H1 (cell line): ENCODE measurements around the gene NSUN7. TPM values are rescaled to one million over a fixed set of nuclear protein-coding genes. Genes with fewer than 3 reads are reported as not detected.

Experiments
- CTCF ChIA-PET: fragments of 300-600 bp; sonication (Branson Sonifier 250); formaldehyde crosslinking; loops from one replicate; lab custom pipeline; 2021; ENCODE audit not compliant: partially characterized antibody; lab: Charles Lee
- POLR2A ChIA-PET: fragments of 300-600 bp; sonication (Branson Sonifier 250); formaldehyde crosslinking; loops from one replicate; lab custom pipeline; 2021; ENCODE audit warnings: inconsistent platforms; ENCODE audit not compliant: partially characterized antibody; lab: Charles Lee
- DNase-seq, 2 experiments: peaks; one replicate each; pipeline versions ENCODE4 v3.0.0 to v3.0.0-alpha.2; 2010 to 2022; ENCODE audit warnings: low spot score in 2 of 2, low read depth in 1 of 2, mixed read lengths in 1 of 2
- FAIRE-seq: peaks from 2 replicates; lab custom pipeline; 2011; peaks lifted over from hg19 to GRCh38; lab: Jason Lieb, UNC
- H2AFZ ChIP-seq: 2 replicates; pipeline ENCODE4 v1.8.1; 2012; ENCODE audit warnings: low read length, inconsistent platforms
- H2AK5ac ChIP-seq: 2 replicates; pipeline ENCODE4 v1.6.1; 2013; ENCODE audit warnings: low read depth, low read length
- H2BK120ac ChIP-seq: replicated peaks from 2 replicates; pipeline ENCODE3; 2013; ENCODE audit warnings: low read depth, low read length, inconsistent platforms
- H2BK12ac ChIP-seq: 2 replicates; pipeline ENCODE4 v1.6.1; 2013; ENCODE audit warnings: low read depth, low read length
- H2BK15ac ChIP-seq: 2 replicates; pipeline ENCODE4 v1.6.1; 2013; ENCODE audit warnings: low read length
- H2BK20ac ChIP-seq: 2 replicates; pipeline ENCODE4 v1.6.1; 2013; ENCODE audit warnings: low read length
- H2BK5ac ChIP-seq: 2 replicates; pipeline ENCODE4 v1.6.1; 2013; ENCODE audit warnings: low read depth, low read length
- H3K14ac ChIP-seq: 2 replicates; pipeline ENCODE4 v1.6.1; 2013; ENCODE audit warnings: inconsistent platforms; ENCODE audit not compliant: insufficient read length
- H3K18ac ChIP-seq: 2 replicates; pipeline ENCODE4 v1.6.1; 2013; ENCODE audit warnings: low read length; ENCODE audit errors: extremely low read depth
- H3K23ac ChIP-seq: 2 replicates; pipeline ENCODE4 v1.6.1; 2013; ENCODE audit warnings: inconsistent platforms; ENCODE audit not compliant: insufficient read length
- H3K23me2 ChIP-seq: 2 replicates; pipeline ENCODE4 v1.6.1; 2013; ENCODE audit warnings: low read depth, low read length
- H3K27ac ChIP-seq: 2 replicates; pipeline ENCODE4 v1.6.1; 2011; ENCODE audit warnings: low read depth, low read length, inconsistent platforms
- H3K27me3 ChIP-seq, 4 experiments: replicated peaks in 1 of 4; 1 replicate in 1 of 4; 2 replicates in 3 of 4; pipeline versions ENCODE4 v1.6.1 to v1.8.1; 2011 to 2013; ENCODE audit warnings: low read length in 3 of 4, mild to moderate bottlenecking in 3 of 4, inconsistent platforms in 2 of 4, mixed read lengths in 2 of 4, moderate library complexity in 1 of 4; ENCODE audit not compliant: control insufficient read depth in 3 of 4, insufficient read depth in 3 of 4; ENCODE audit errors: extremely low read depth in 1 of 4
- H3K36me3 ChIP-seq, 4 experiments: 2 replicates each; pipeline versions ENCODE4 v1.6.1 to v1.8.1; 2011 to 2013; ENCODE audit warnings: mild to moderate bottlenecking in 4 of 4, low read length in 3 of 4, moderate library complexity in 2 of 4, control low read depth in 1 of 4, inconsistent platforms in 1 of 4; ENCODE audit not compliant: insufficient read depth in 4 of 4, control insufficient read depth in 2 of 4
- H3K4ac ChIP-seq: replicated peaks from 2 replicates; pipeline ENCODE3; 2013; ENCODE audit warnings: low read length, low read depth, mixed read lengths, inconsistent platforms; ENCODE audit not compliant: insufficient read length
- H3K4me1 ChIP-seq, 4 experiments: replicated peaks in 1 of 4; 1 replicate in 1 of 4; 2 replicates in 3 of 4; pipeline versions ENCODE4 v1.6.1 to v1.8.1; 2011 to 2013; ENCODE audit warnings: low read length in 3 of 4, inconsistent platforms in 2 of 4, mixed read lengths in 1 of 4; ENCODE audit not compliant: insufficient read depth in 4 of 4, control insufficient read depth in 3 of 4
- H3K4me2 ChIP-seq, 2 experiments: 2 replicates each; pipeline versions ENCODE4 v1.6.1 to v1.8.1; 2011 to 2013; ENCODE audit warnings: low read depth in 2 of 2, low read length in 2 of 2, control low read depth in 1 of 2, inconsistent platforms in 1 of 2, mild to moderate bottlenecking in 1 of 2; ENCODE audit not compliant: insufficient read depth in 1 of 2
- H3K4me3 ChIP-seq, 4 experiments: fragments of 200-600, 300-600 bp in 1 of 4; sonication (generic), shearing (Covaris generic), sonication (Bioruptor Twin) in 1 of 4; 2 replicates each; pipeline versions ENCODE4 v1.5.1 to v1.8.1; 2011 to 2016; ENCODE audit warnings: low read length in 4 of 4, low read depth in 3 of 4, control low read depth in 2 of 4, inconsistent platforms in 2 of 4, mild to moderate bottlenecking in 2 of 4, mixed read lengths in 1 of 4, moderate library complexity in 1 of 4; ENCODE audit not compliant: insufficient read depth in 2 of 4; ENCODE audit errors: extremely low read depth in 1 of 4
- H3K56ac ChIP-seq: replicated peaks from 2 replicates; pipeline ENCODE3; 2013; ENCODE audit warnings: low read depth, mild to moderate bottlenecking, mixed read lengths, low read length, inconsistent platforms; ENCODE audit not compliant: insufficient read length
- H3K79me1 ChIP-seq: 2 replicates; pipeline ENCODE4 v1.6.1; 2013; ENCODE audit warnings: low read depth, low read length, control low read depth
- H3K79me2 ChIP-seq, 2 experiments: 2 replicates each; pipeline versions ENCODE4 v1.6.1 to v1.8.1; 2012 to 2013; ENCODE audit warnings: low read length in 2 of 2, mild to moderate bottlenecking in 2 of 2, inconsistent platforms in 1 of 2; ENCODE audit not compliant: insufficient read depth in 2 of 2, control insufficient read depth in 1 of 2
- H3K9ac ChIP-seq, 4 experiments: replicated peaks in 1 of 4; 1 replicate in 1 of 4; 2 replicates in 3 of 4; pipeline versions ENCODE4 v1.6.1 to v1.8.1; 2011 to 2013; ENCODE audit warnings: low read depth in 3 of 4, low read length in 3 of 4, control low read depth in 2 of 4, mild to moderate bottlenecking in 2 of 4, moderate library complexity in 2 of 4, inconsistent platforms in 1 of 4; ENCODE audit errors: extremely low read depth in 1 of 4
- H3K9me3 ChIP-seq, 2 experiments: 2 replicates each; pipeline versions ENCODE4 v1.6.1 to v1.8.1; 2012 to 2013; ENCODE audit warnings: mild to moderate bottlenecking in 2 of 2, moderate library complexity in 2 of 2, control low read depth in 1 of 2, inconsistent platforms in 1 of 2, low read depth in 1 of 2, low read length in 1 of 2, mixed read lengths in 1 of 2; ENCODE audit not compliant: insufficient read depth in 2 of 2
- H4K20me1 ChIP-seq, 2 experiments: replicated peaks in 1 of 2; 2 replicates each; pipeline versions ENCODE3 to v1.8.1; 2011 to 2013; ENCODE audit warnings: inconsistent platforms in 2 of 2, low read length in 2 of 2, mild to moderate bottlenecking in 1 of 2; ENCODE audit not compliant: insufficient read depth in 2 of 2, control insufficient read depth in 1 of 2
- H4K5ac ChIP-seq: 2 replicates; pipeline ENCODE4 v1.6.1; 2013; ENCODE audit warnings: low read length, low read depth, mixed read lengths, inconsistent platforms; ENCODE audit not compliant: insufficient read length
- H4K8ac ChIP-seq: 2 replicates; pipeline ENCODE4 v1.8.0; 2013; ENCODE audit warnings: mild to moderate bottlenecking, moderate library complexity, low read length, inconsistent platforms; ENCODE audit not compliant: insufficient read depth; ENCODE audit errors: extremely low read depth
- H4K91ac ChIP-seq: replicated peaks from 2 replicates; pipeline ENCODE3; 2013; ENCODE audit warnings: low read length, mixed read lengths, inconsistent platforms; ENCODE audit not compliant: insufficient read length
- BRCA1 ChIP-seq: IDR thresholded peaks from 2 replicates; pipeline ENCODE4 v1.6.1; 2012; ENCODE audit warnings: low read depth, low read length, improper control_type of control experiment
- CBX5 ChIP-seq: fragments of 300-800, 300-1000 bp; sonication (generic); IDR thresholded peaks from 2 replicates; pipeline ENCODE4 v1.7.1; 2016; ENCODE audit warnings: antibody characterized with exemption, low read length, low read depth
- EZH2 ChIP-seq: fragments of 200-600 bp; sonication (generic); IDR thresholded peaks from 2 replicates; pipeline ENCODE4 v1.7.1; 2012; ENCODE audit warnings: low read depth, mild to moderate bottlenecking, moderate library complexity, low read length, inconsistent platforms; ENCODE audit not compliant: severe bottlenecking
- JUND ChIP-seq: IDR thresholded peaks from 2 replicates; pipeline ENCODE4 v1.6.1; 2011; ENCODE audit warnings: mild to moderate bottlenecking, improper control_type of control experiment, low read length
- NRF1 ChIP-seq: IDR thresholded peaks from 2 replicates; pipeline ENCODE4 v1.6.1; 2011; ENCODE audit warnings: mild to moderate bottlenecking, low read depth, low read length, improper control_type of control experiment
- POLR2AphosphoS5 ChIP-seq: IDR thresholded peaks from 2 replicates; pipeline ENCODE4 v1.6.1; 2011; ENCODE audit warnings: low read depth, low read length
- whole genome bisulfite sequencing, 2 experiments: shearing (Covaris generic) in 1 of 2; methylation state at CpG; one replicate each; pipeline versions ENCODE4 v1.1.6 to v1.1.7; 2013 to 2015; ENCODE audit warnings: low lambda C conversion rate in 2 of 2, mixed read lengths in 2 of 2, inconsistent platforms in 1 of 2, low coverage in 1 of 2, missing lambda C conversion rate in 1 of 2; ENCODE audit not compliant: insufficient replicate concordance in 2 of 2, insufficient coverage in 1 of 2, insufficient read length in 1 of 2; ENCODE audit errors: extremely low coverage in 1 of 2, missing lambda C conversion rate in 1 of 2; 5-methylcytosine and 5-hydroxymethylcytosine counted together
- polyA plus RNA-seq, 7 experiments: library from polyadenylated mRNA; depleted of rRNA in 3 of 7; stranded (reverse) in 5 of 7; unstranded in 2 of 7; fragments of >200 nt in 5 of 7; fragments of 200-250 nt in 2 of 7; gene quantifications; 1 replicate in 5 of 7; 2 replicates in 1 of 7; 4 replicates in 1 of 7; pipeline versions ENCODE4 v1.2.1 to v1.2.3, GENCODE V29; 2011 to 2013; ENCODE audit warnings: missing spikeins in 2 of 7, mixed read lengths in 2 of 7
- total RNA-seq: library from RNA; stranded (reverse); fragmentation: NEBNext Ultra II Directional; extraction: Animal tissue kit (Norgen Biotek cat#: 25700); gene quantifications from 2 replicates; pipeline ENCODE4 v1.2.1, GENCODE V29; 2021

NSUN7 gene
- total and polyA plus RNA-seq, 2 of the 8 experiments (the other 6 are each of a cell fraction or from before 2014, with no cell fraction given), result 8.8 to 24.4 TPM

GRCh38 chr4:40820101-40820500 is 70.3 kb downstream of the NSUN7 start:
- H4K91ac ChIP-seq, result no peak overlapping the region
- H2BK20ac ChIP-seq, result no peak overlapping the region
- peaks cover 20 to 57% (median 38%) of the 10 kb centered on the region in 4 experiments for H3K36me3 ChIP-seq
- no peak overlapping the region for H3K4me2 ChIP-seq
- FAIRE-seq (no peak), DNase-seq (peak in 1 of 2 experiments; percentile 37)
- no peak overlapping the region for H4K8ac ChIP-seq
- H3K4me3 ChIP-seq, result no peak overlapping the region
- no peak overlapping the region for H3K56ac ChIP-seq
- no peaks in the 10 kb centered on the region for H3K27me3 ChIP-seq
- POLR2A ChIA-PET, result interaction anchor here (1.3 to 1.4 kb wide), 2 partner anchors 9 to 11 kb away, joined by 3 to 4 read pairs; no protein-coding TSS in a partner anchor
- no peak overlapping the region for H2BK120ac ChIP-seq
- peaks cover 0 to 5% of the 10 kb centered on the region in 2 experiments for H4K20me1 ChIP-seq
- no peak overlapping the region for H3K14ac ChIP-seq
- no peak overlapping the region for H2BK15ac ChIP-seq
- H3K79me1 ChIP-seq, result no peaks in the 10 kb centered on the region
- H3K4me1 ChIP-seq, result no peaks in the 10 kb centered on the region
- no peak overlapping the region for H2BK12ac ChIP-seq
- H3K23me2 ChIP-seq, result no peaks in the 10 kb centered on the region
- H2BK5ac ChIP-seq, result no peak overlapping the region
- H3K23ac ChIP-seq, result no peak overlapping the region
- no peak overlapping the region for H3K18ac ChIP-seq
- no peak overlapping the region for H2AFZ ChIP-seq
- TF ChIP-seq CBX5 (no peak), BRCA1 (no peak), EZH2 (no peak), POLR2AphosphoS5 (no peak), JUND (no peak), NRF1 (no peak)
- TF ChIP-seq, all 59 proteins: peak for 0
- Histone ChIP-seq H3K79me2 (no peaks in the 10 kb centered on the region), H3K4ac (no peak overlapping the region), H3K9me3 (no peaks in the 10 kb centered on the region), H2AK5ac (no peak overlapping the region), H3K9ac (no peak overlapping the region), H3K27ac (no peak overlapping the region), H4K5ac (no peak overlapping the region)
- WGBS, 2 experiments, result 90% methylated on average over 9 of the region's 11 CpGs; no CpG with 5 or more reads in 1 of the 2 experiments
- CTCF ChIA-PET, result interaction anchor here (0.8 to 1.2 kb wide), 5 partner anchors 12 to 89 kb away, joined by 3 to 5 read pairs (median 3); no protein-coding TSS in a partner anchor
